ENCODE results near the gene TMEM190.
"Not testable (repeated sequence)": the region's sequence is repeated elsewhere in the genome, so short reads cannot be mapped to it uniquely, and the experiment has no call there.

The TMEM190 gene

DNA sequence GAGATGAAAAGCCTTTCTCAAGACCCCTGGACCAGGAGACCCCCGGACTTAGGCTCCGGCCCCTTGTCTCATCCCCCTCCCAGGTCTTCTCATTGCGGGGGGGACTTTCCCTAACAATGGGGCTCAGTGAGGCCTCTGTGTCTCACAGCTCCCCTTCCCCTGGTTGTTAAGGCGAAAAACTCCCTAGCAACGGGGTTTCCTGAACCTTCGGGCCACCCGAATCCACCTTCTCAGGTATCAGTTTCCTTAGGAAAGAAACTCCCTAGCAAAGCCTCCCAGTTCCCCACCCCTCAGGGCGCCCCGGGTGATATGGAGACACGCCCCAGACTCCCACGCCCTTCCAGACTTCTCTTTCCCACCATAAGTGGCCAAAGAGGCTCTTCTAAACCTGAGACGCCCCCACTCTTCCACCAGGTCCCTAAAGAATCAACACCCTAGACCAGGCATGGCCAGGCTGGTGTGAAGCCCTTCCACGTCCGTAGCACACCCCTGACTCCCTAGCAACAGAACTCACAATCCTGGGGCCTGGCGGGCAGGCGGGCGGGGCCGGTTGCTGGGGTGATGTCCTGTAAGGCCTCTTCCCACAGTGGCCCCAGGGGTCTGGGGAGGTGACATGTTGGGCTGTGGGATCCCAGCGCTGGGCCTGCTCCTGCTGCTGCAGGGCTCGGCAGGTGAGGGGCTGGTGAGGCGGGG is at the start of gene TMEM190:
TMEM190 (plus strand) TSS at position 586 of the 693 bp plus-strand sequence; CDS start at position 614, 28 bp downstream.
- H3K27ac ChIP-seq: no peak within 1 kb of the TSS
- DNase-seq (ENCODE audit: low spot score): no peak
- H3K4me3 ChIP-seq: no peak within 1 kb of the TSS
- TF ChIP-seq, protein P1, sequence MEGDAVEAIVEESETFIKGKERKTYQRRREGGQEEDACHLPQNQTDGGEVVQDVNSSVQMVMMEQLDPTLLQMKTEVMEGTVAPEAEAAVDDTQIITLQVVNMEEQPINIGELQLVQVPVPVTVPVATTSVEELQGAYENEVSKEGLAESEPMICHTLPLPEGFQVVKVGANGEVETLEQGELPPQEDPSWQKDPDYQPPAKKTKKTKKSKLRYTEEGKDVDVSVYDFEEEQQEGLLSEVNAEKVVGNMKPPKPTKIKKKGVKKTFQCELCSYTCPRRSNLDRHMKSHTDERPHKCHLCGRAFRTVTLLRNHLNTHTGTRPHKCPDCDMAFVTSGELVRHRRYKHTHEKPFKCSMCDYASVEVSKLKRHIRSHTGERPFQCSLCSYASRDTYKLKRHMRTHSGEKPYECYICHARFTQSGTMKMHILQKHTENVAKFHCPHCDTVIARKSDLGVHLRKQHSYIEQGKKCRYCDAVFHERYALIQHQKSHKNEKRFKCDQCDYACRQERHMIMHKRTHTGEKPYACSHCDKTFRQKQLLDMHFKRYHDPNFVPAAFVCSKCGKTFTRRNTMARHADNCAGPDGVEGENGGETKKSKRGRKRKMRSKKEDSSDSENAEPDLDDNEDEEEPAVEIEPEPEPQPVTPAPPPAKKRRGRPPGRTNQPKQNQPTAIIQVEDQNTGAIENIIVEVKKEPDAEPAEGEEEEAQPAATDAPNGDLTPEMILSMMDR (IDR thresholded peaks at IDR 0.05): no peak

DNA sequence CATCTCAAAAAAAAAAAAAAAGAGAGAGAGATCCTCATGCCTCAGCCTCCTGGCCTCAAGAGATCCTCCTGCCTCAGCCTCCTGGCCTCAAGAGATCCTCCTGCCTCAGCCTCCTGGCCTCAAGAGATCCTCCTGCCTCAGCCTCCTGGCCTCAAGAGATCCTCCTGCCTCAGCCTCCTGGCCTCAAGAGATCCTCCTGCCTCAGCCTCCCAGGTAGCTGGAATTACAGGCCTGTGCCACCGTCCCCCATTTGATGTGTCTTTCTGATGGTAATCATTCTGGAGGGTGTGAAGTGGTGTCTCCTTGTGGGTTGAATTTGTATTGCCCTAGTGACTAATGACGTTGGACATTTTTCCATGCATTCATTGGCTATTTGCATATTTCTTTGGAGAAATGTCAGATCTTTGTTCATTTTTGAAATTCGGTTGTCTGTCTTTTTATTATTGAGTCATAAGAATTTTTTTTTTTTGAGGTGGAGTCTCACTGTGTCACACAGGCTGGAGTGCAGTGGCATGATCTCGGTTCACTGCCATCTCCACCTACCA is 47.8 kb upstream of the TMEM190 start:
- H3K27ac ChIP-seq; H3K4me3 ChIP-seq; DNase-seq (ENCODE audit: low spot score): not testable (repeated sequence)

DNA sequence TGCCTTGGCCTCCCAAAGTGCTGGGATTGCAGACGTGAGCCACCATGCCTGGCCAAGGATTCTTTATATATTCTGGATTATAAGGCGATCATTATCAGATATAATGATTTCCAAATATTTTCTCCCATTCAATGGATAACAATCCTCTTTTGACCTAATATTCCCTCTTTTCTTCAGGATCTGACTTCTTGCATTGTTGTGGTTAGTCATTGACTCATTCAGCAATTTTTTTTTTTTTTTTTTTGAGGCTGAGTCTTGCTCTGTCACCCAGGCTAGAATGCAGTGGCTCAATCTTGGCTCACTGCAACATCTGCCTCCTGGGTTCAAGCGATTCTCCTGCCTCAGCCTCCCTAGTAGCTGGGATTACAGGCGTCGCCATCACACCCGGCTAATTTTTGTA is 46.8 kb upstream of the TMEM190 start:
- DNase-seq (ENCODE audit: low spot score); H3K27ac ChIP-seq: not testable (repeated sequence)

DNA sequence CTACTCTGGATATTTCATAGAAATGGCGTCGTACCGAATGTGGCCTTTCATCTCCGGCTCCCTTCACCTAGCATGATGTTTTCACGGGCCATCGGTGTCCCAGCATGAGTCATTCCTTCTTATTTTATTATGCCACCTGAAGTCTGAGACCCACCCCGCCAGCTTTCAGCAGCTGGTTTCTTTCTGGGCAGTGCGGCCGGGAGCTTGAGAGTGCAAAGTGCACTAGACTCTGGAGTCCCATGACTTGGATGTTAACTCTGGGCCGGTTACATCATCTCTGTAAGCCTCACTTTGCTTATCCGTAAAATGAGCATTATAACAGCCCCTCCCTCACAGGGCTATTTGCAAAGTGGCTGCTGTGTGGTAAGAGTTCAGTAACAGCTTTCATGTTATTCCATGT is 42.8 kb upstream of the TMEM190 start:
- no peak overlapping the region for H3K27ac ChIP-seq
- TF ChIP-seq, protein P1 (IDR thresholded peaks at IDR 0.05): no peak
- DNase-seq (ENCODE audit: low spot score): no peak
- H3K4me3 ChIP-seq: no peak overlapping the region

More for the DNA sequence above, 46.8 kb upstream of the TMEM190 start:
- H3K4me3 ChIP-seq: not testable (repeated sequence)

DNA sequence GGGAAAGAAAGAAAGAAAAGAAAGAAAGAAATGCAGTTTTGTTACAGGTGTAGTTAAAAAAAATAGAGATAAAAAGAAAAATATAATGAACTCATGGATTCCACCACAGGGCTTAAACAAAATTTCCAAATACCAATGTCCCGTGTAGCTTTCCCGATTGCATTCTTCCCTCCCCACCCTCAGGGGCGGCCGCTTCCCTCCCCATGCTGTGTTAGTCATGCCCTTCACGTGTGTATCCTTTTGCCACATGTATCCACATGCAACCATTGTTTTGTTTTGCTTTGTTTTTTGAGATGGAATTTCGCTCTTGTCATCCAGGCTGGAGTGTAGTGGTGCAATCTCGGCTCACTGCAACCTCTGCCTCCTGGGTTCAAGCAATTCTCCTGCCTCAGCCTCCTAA is 40.5 kb upstream of the TMEM190 start:
- TF ChIP-seq, protein P1 (IDR thresholded peaks at IDR 0.05): no peak
- DNase-seq (ENCODE audit: low spot score): no peak
- H3K4me3 ChIP-seq: no peak overlapping the region
- no peak overlapping the region for H3K27ac ChIP-seq

DNA sequence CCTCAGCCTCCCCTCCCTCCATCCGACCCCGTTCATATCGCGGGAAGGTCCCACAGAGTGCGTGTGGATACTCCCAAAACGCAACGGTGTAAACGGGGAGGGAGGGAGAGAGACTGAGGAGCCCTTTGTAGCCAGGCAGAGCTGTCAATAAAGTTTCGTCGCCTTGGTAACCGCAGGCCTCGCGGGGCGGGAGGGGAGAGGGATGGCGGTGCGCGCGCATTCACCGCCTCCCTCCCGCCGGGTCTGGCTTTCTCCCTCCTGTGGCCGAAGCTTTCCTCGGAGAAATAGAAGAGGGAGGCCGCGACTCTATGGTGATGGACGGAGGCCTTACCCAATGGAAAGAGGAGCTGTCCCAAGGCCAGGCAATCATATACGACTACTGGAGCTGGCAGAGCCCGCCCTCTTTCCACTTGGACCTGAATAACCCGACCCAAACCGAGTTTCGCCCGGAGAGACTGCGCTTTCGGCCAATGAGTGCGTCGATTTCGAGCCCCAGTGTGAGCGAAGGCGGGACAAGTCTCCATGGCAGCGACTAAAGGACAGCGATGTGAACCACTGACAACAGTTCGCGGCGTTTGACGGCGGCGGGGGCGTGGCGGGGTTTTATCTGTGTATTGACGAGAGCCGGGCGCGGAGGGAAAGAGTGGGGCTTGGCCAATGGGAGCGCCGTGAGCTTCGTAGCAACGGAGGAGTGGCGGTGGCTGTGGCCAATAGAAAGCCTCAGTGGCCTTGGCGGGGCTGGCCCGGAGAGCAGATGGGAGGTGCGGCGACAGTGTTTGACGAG is 37.3 kb upstream of the TMEM190 start, which contains the start of gene KMT5C:
KMT5C (plus strand) TSS at position 772 of the 784 bp plus-strand sequence. CDS start 2,061 bp downstream, outside the sequence.
- TF ChIP-seq, protein P1 (IDR thresholded peaks at IDR 0.05): peak; percentile 17
- H3K4me3 ChIP-seq: peak within 1 kb of the TSS; percentile 75
- peak; percentile 100 for DNase-seq (ENCODE audit: low spot score)
- peak within 1 kb of the TSS; percentile 91 to 93 for H3K27ac ChIP-seq

DNA sequence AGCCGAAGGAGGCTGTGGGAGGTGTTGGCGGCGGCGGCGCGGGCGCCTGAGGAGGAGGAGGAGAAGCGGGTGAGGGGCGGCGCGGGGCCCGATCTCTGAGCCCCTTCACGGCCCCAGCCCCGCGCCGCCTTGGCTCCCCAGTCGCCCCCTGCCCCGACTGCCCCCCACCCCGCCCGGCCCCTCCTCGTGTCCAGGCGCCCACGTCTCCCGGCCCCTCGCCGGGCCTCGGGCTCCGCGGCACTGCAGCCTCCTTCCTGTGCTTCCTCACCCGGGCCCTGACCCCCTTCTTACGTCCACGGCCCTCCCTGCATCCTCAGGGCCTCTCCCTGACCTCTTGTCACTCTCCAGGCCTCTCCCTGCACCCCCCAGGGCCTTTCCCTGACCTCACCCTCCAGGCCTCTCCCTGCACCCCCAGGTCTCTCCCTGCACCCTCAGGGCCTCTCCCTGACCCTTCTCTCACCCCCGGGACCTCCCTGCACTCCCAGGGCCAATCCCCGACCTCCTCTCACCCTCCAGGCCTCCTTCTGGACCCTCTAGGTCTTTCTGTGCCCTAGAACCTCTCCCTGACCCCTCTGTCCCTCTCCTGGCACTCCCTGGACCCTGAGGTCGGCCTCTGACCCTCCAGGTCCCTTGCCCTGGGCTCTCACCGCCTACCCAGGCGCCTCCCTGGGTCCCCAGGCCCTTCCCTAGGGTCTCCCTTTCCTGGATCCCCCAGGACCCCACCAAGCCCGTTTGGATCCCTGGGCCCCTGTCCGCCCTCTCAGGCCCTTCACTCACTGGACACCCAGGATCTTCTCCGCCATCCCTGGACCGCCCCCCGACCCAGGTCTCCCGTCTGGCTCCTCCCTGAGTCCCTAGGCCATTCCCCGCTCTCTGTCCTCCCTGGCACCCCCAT is 36.5 kb upstream of the TMEM190 start:
- H3K27ac ChIP-seq: peak overlapping the region; percentile 82 to 93
- peak overlapping the region; percentile 75 for H3K4me3 ChIP-seq
- TF ChIP-seq, protein P1 (IDR thresholded peaks at IDR 0.05): no peak
- no peak for DNase-seq (ENCODE audit: low spot score)

All from coronary artery (tissue), 2 donors.